B cell (primary cell): ENCODE measurements around the gene ARAP1. TPM values are rescaled to one million over a fixed set of nuclear protein-coding genes. Genes with fewer than 3 reads are reported as not detected.
A peak's percentile ranks its signal among the peaks of the same experiment; 100 is the strongest.

ENCODE experiments used
- ATAC-seq: fragments of 200-7000 bp; cut with Tn5 transposase; one replicate; pipeline ENCODE4 v1.10.0; 2021; ENCODE audit warnings: low read depth, mild to moderate bottlenecking, moderate number of reproducible peaks, moderate library complexity
- CTCF ChIA-PET: fragments of 350-600 bp; sonication (Branson Sonifier 250); formaldehyde crosslinking; loops from one replicate; lab custom pipeline; 2021; ENCODE audit warnings: antibody characterized with exemption, inconsistent platforms; lab: Charles Lee
- POLR2A ChIA-PET: fragments of 350-600 bp; sonication (Branson Sonifier 250); formaldehyde crosslinking; loops from one replicate; lab custom pipeline; 2021; ENCODE audit warnings: antibody characterized with exemption; lab: Charles Lee
- DNase-seq: peaks from one replicate; pipeline ENCODE4 v3.0.0; 2013
- H2AFZ ChIP-seq: 2 replicates; pipeline ENCODE4 v1.6.1; 2012; ENCODE audit warnings: mild to moderate bottlenecking, low read depth, low read length; ENCODE audit not compliant: insufficient read depth, poor library complexity, severe bottlenecking
- H3K27ac ChIP-seq, 2 donors: 1 replicate in 1 of 2; 2 replicates in 1 of 2; pipeline ENCODE4 v1.5.1; 2012 to 2013; ENCODE audit warnings: low read length in 2 of 2, mild to moderate bottlenecking in 2 of 2, moderate library complexity in 1 of 2
- H3K27me3 ChIP-seq, 4 experiments: fragments of 200-600 bp in 1 of 4; sonication (generic) in 1 of 4; replicated peaks in 1 of 4; 1 replicate in 2 of 4; 2 replicates in 2 of 4; pipeline versions ENCODE4 v1.6.1 to v1.7.0; 2013 to 2016; ENCODE audit warnings: low read length in 3 of 4, mild to moderate bottlenecking in 2 of 4, mixed read lengths in 1 of 4, moderate library complexity in 1 of 4; ENCODE audit not compliant: insufficient read depth in 4 of 4, control insufficient read depth in 3 of 4; ENCODE audit errors: control extremely low read depth in 1 of 4
- H3K36me3 ChIP-seq, 2 experiments: replicated peaks in 1 of 2; 1 replicate in 1 of 2; 2 replicates in 1 of 2; pipeline versions ENCODE4 v1.6.1 to v1.7.1; 2013; ENCODE audit warnings: low read length in 1 of 2; ENCODE audit not compliant: insufficient read depth in 2 of 2, control insufficient read depth in 1 of 2; ENCODE audit errors: control extremely low read depth in 1 of 2, extremely low read depth in 1 of 2
- H3K4me1 ChIP-seq, 2 donors: fragments of 200-600 bp in 1 of 2; sonication (generic) in 1 of 2; 1 replicate in 1 of 2; 2 replicates in 1 of 2; pipeline versions ENCODE4 v1.5.1 to v1.6.1; 2013 to 2017; ENCODE audit warnings: low read length in 2 of 2; ENCODE audit not compliant: control insufficient read depth in 2 of 2, insufficient read depth in 2 of 2
- H3K4me2 ChIP-seq: replicated peaks from 2 replicates; pipeline ENCODE3; 2012; ENCODE audit warnings: mild to moderate bottlenecking, low read depth, low read length; ENCODE audit not compliant: poor library complexity, severe bottlenecking
- H3K4me3 ChIP-seq, 5 experiments: fragments of 200-600 bp in 1 of 5; sonication (generic) in 1 of 5; 1 replicate in 3 of 5; 2 replicates in 2 of 5; pipeline versions ENCODE4 v1.5.1 to v1.7.0; 2011 to 2016; ENCODE audit warnings: low read length in 4 of 5, mild to moderate bottlenecking in 4 of 5, low read depth in 2 of 5, control low read depth in 1 of 5, moderate library complexity in 1 of 5; ENCODE audit not compliant: insufficient read depth in 1 of 5; ENCODE audit errors: control extremely low read depth in 1 of 5, extremely low read depth in 1 of 5
- H3K79me2 ChIP-seq: fragments of 200-600 bp; sonication (generic); one replicate; pipeline ENCODE4 v1.6.0; 2016; ENCODE audit warnings: low read length; ENCODE audit not compliant: control insufficient read depth, insufficient read depth
- H3K9ac ChIP-seq: fragments of 200-600 bp; sonication (generic); 2 replicates; pipeline ENCODE4 v1.6.1; 2017; ENCODE audit warnings: mild to moderate bottlenecking, low read length, moderate library complexity
- H3K9me3 ChIP-seq, 3 donors: one replicate each; pipeline versions ENCODE4 v1.6.1 to v1.7.1; 2013; ENCODE audit warnings: low read length in 2 of 3; ENCODE audit not compliant: control insufficient read depth in 2 of 3, insufficient read depth in 1 of 3; ENCODE audit errors: control extremely low read depth in 1 of 3
- H4K20me1 ChIP-seq: 2 replicates; pipeline ENCODE4 v1.6.0; 2012; ENCODE audit warnings: mild to moderate bottlenecking, low read length; ENCODE audit not compliant: insufficient read depth, control insufficient read depth, poor library complexity, severe bottlenecking
- H3K27ac Mint-ChIP-seq: one replicate; pipeline ENCODE4 v1.8.0; 2021; ENCODE audit warnings: mixed read lengths
- H3K27me3 Mint-ChIP-seq: one replicate; pipeline ENCODE4 v1.8.0; 2021; ENCODE audit warnings: mixed read lengths
- H3K4me1 Mint-ChIP-seq: one replicate; pipeline ENCODE4 v1.8.0; 2021; ENCODE audit warnings: mixed read lengths
- H3K4me3 Mint-ChIP-seq: one replicate; pipeline ENCODE4 v1.8.0; 2021; ENCODE audit warnings: mixed read lengths
- H3K9me3 Mint-ChIP-seq: one replicate; pipeline ENCODE4 v1.8.0; 2022; ENCODE audit warnings: mixed read lengths; ENCODE audit not compliant: insufficient read depth
- CTCF ChIP-seq: fragments of 200-600 bp; IDR thresholded peaks from one replicate; pipeline ENCODE4 v1.8.0; 2022; ENCODE audit warnings: antibody characterized with exemption, mild to moderate bottlenecking
- EZH2 ChIP-seq: IDR thresholded peaks from 2 replicates; pipeline ENCODE4 v1.6.1; 2012; ENCODE audit warnings: borderline replicate concordance, low read depth, mild to moderate bottlenecking, moderate library complexity, low read length; ENCODE audit not compliant: insufficient read depth, poor library complexity, severe bottlenecking
- WGBS: methylation state at CpG from one replicate; pipeline ENCODE4 v1.1.5; 2013; ENCODE audit warnings: missing lambda C conversion rate; ENCODE audit not compliant: insufficient coverage; 5-methylcytosine and 5-hydroxymethylcytosine counted together
- intact Hi-C: fragments of 100-400 bp; cut with micrococcal nuclease; formaldehyde crosslinking; loops from one replicate; pipeline ENCODE4 v1.10.0; 2022
- polyA plus RNA-seq: library from polyadenylated mRNA; depleted of rRNA; stranded (reverse); fragments of >200 nt; gene quantifications from 2 replicates; pipeline ENCODE4 v1.2.3, GENCODE V29; 2012
- total RNA-seq, 2 donors: library from RNA; stranded (reverse); fragments of 120-200 nt in 1 of 2; gene quantifications; 1 replicate in 1 of 2; 2 replicates in 1 of 2; pipeline versions ENCODE4 v1.2.3 to v1.2.4, GENCODE V29; 2013 to 2022

ARAP1 gene
- total and polyA plus RNA-seq, 2 donors (not counting 1 experiment from before 2014, with no cell fraction given), result 143 to 242 TPM

GRCh38 chr11:72680624-72681158 is 71.5 kb downstream of the ARAP1 start:
- H3K9me3 Mint-ChIP-seq, result no peaks in the 10 kb centered on the region
- Histone ChIP-seq H3K79me2 (no peaks in the 10 kb centered on the region), H3K27ac (no peak overlapping the region), H3K4me2 (no peak overlapping the region), H3K9ac (no peak overlapping the region), H4K20me1 (peaks cover 39% of the 10 kb centered on the region), H3K27me3 (peaks cover 0 to 11% (median 5%) of the 10 kb centered on the region in 4 experiments), H3K4me1 (peaks cover 12 to 13% of the 10 kb centered on the region in 2 donors), H3K9me3 (peaks cover 0 to 4% (median 0%) of the 10 kb centered on the region in 3 donors), H2AFZ (no peak overlapping the region), H3K4me3 (no peak overlapping the region), H3K36me3 (peaks cover 0 to 21% of the 10 kb centered on the region in 2 experiments)
- intact Hi-C loops, result loop anchor here (5.0 kb wide), 2 partner anchors 42 to 198 kb away; no protein-coding TSS in a partner anchor
- DNase-seq (no peak), ATAC-seq (no peak)
- ChIA-PET CTCF (interaction anchor here (0.6 to 5.1 kb wide), 11 partner anchors 8 to 243 kb away, joined by 3 to 25 read pairs (median 3); partner anchors contain the start of gene ATG16L2), POLR2A (no interaction called here)
- H3K27me3 Mint-ChIP-seq, result peaks cover 5% of the 10 kb centered on the region
- peak overlapping the region; percentile 68 for H3K27ac Mint-ChIP-seq
- TF ChIP-seq CTCF (no peak), EZH2 (no peak)
- H3K4me3 Mint-ChIP-seq, result no peak overlapping the region
- 82% methylated on average over 4 of the region's 6 CpGs for WGBS
- peaks cover 11% of the 10 kb centered on the region for H3K4me1 Mint-ChIP-seq

- no peak overlapping the region for H3K4me2 ChIP-seq
- H3K9ac ChIP-seq, result no peak overlapping the region
- ATAC-seq (no peak), DNase-seq (no peak)
- peaks cover 12 to 17% of the 10 kb centered on the region in 2 donors for H3K4me1 ChIP-seq
- H3K4me1 Mint-ChIP-seq, result peaks cover 11% of the 10 kb centered on the region
- H3K27me3 Mint-ChIP-seq, result peaks cover 11% of the 10 kb centered on the region
- peaks cover 33% of the 10 kb centered on the region for H4K20me1 ChIP-seq
- peaks cover 0 to 7% (median 0%) of the 10 kb centered on the region in 3 donors for H3K9me3 ChIP-seq
- no peak overlapping the region for H3K27ac Mint-ChIP-seq
- H3K27ac ChIP-seq, result no peak overlapping the region
- no peaks in the 10 kb centered on the region for H3K9me3 Mint-ChIP-seq
- H3K4me3 Mint-ChIP-seq, result no peak overlapping the region
- H3K36me3 ChIP-seq, result peaks cover 0 to 14% of the 10 kb centered on the region in 2 experiments
- H3K4me3 ChIP-seq, result no peak overlapping the region
- H3K27me3 ChIP-seq, result peaks cover 0 to 19% (median 11%) of the 10 kb centered on the region in 4 experiments
- no peak overlapping the region for H2AFZ ChIP-seq
- H3K79me2 ChIP-seq, result no peaks in the 10 kb centered on the region
- POLR2A ChIA-PET, result no interaction called here
- intact Hi-C loops, result loop anchor here (5.0 kb wide), 2 partner anchors 42 to 198 kb away; no protein-coding TSS in a partner anchor
- CTCF ChIA-PET, result interaction anchor here (0.7 to 5.1 kb wide), 5 partner anchors 8 to 209 kb away, joined by 3 to 25 read pairs (median 4); no protein-coding TSS in a partner anchor
- 75% methylated on average over 2 of the region's 5 CpGs for WGBS
- no peak for TF ChIP-seq EZH2
- TF ChIP-seq CTCF, result no peak
Observed at GRCh38 chr11:72679869-72680268, 72.3 kb downstream of the ARAP1 start.
